Measurements from ENCODE around the gene PALLD. TPM values are rescaled to one million over a fixed set of nuclear protein-coding genes. Genes with fewer than 3 reads are reported as not detected.
"Not testable (repeated sequence)": the region's sequence is repeated elsewhere in the genome, so short reads cannot be mapped to it uniquely, and the experiment has no call there.

The PALLD gene
- total RNA-seq (2014; rRNA removed; shearing (Covaris generic)), result 44.1 and 47.8 TPM in 2 replicates
- polyA plus RNA-seq (2015; cell fraction: cytosol; rRNA removed), result 37.6 and 51.8 TPM in 2 replicates
- 30.5 and 35.9 TPM in 2 replicates for polyA plus RNA-seq (2015; cell fraction: nucleus; rRNA removed)

DNA sequence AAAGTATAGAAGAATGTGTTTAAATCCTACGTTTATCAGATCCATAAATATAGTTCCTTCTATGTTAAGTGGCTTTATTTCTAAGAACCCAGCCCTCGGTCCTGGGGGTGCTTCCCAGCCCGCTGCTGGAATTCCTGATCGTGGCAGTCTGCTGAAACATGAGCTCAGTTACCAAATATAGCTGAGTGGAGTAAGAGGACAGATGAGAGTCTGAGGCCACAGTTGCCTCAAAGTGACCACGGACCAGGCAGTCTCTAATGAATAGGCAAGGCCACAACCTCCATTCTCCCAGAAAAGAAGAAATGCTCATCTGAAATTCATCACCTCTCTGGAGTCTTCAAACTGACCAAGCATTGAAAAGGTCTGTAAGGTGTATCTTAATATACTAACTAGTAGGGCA is at the start of gene PALLD:
PALLD (plus strand) TSS at position 219 of the 400 bp plus-strand sequence.
- peak; percentile 51 for DNase-seq (ENCODE audit: low read depth)

DNA sequence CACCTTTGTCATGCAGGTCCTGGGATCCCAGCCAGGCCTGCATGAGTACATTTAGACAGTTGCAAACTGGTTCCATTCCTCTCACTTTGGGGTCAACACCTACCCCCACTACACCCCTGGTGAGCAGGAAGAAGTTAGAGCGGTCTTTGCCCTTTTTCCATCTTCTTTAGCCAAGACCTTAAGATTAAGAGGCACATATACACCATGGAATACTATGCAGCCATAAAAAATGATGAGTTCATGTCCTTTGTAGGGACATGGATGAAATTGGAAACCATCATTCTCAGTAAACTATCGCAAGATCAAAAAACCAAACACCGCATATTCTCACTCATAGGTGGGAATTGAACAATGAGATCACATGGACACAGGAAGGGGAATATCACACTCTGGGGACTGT is 47.8 kb upstream of the PALLD start:
- not testable (repeated sequence) for DNase-seq (ENCODE audit: low read depth)

DNA sequence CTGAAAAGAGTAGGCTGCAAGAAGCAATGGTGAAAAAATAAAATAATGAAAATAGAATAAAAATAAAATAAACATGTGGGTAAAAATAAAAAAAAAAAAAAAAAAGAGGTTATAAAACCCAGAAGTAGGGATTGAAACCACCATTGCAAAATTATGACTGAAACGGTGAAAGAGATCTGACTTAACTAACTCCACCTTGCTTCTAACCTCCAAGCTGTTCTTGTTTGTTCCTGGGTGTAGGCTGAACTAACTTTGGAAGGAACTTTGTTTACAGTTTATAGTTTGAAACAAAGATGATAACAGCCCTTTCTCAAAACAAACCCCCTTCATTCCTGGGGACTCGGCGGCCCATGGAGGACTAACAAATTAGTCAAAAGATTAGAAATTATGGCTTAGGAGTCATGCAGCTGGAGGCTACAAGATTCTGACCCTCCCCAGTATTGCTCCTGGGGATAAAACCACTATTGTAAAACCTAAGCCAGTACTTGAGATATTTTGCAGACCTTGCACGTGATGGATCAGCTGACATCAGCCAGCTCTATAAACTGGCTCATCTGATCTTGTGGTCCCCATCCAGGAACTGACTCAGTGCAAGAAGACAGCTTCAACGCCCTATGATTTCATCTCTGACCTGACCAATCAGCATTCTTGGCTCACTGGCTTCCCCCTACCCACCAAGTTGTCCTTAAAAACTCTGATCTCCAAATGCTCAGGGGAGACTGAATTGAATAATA is 47.0 kb upstream of the PALLD start:
- DNase-seq (ENCODE audit: low read depth), result peak; percentile 93

DNA sequence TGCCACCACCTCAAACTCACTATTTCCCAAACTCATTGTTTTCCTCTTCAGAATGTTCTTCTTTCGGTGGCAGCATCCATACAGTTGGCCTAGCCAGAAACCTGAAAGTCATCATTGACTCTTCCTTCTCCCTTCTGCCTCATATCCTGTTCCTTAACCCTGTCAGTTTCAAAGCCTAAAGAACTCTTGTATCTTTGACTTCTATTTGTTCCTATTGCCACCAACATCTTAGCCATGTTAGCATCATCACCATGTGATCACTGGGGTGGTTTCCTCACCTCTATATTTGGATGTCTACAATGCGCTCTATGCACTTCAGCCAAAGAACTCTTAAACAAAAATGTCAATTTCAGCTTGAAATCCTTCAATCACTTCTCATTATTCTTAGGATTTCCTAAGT is 45.5 kb upstream of the PALLD start:
- peak; percentile 61 for DNase-seq (ENCODE audit: low read depth)

DNA sequence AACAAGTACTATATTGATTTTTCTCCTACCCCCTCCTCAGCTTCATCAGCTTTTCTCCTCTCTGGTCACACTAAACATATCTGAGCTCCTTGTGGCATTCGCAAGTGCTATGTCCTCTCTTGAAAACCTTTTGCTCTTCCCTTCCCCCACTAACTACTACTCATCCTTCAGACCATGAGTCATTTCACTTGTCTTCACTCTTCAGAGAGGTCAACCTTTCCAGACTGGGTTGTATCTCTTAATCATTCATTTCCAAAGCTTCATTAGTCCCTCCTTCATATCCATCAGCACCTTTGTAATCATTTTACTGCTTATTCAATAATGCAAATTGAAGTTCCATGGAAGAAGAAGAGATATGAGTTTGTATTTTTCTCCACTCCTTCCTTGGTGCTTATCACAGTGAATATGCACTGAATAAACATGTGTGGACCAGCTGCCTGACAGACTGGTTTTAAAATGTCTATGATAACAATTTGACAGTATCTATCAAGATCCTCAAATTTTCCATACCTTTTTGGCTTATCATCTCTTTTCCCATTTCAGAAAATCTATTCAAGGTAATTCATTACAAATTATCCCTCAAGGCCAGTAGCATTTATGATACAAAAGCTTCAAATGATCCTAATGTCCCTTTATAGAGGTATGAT is 45.0 kb upstream of the PALLD start:
- DNase-seq (ENCODE audit: low read depth), result peak; percentile 90

DNA sequence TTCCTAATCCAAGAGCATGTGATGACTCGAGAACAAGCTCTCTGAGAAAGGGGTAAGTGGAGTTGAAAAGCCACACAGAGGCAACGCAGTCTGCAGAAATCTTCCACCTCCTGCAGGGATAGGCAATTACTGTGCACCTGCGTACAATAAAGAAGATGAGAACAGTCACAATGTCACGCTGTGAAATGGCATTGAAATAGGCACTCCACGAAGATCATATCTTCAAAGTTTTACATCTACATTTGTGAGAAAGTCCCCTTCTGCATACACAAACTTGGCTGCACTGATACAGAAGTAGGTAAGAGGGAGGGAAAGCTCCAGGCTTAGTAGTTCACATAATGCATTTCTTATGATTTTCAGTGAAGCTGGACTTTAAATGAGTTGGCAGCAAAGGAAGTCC is 43.7 kb upstream of the PALLD start:
- DNase-seq (ENCODE audit: low read depth), result no peak

DNA sequence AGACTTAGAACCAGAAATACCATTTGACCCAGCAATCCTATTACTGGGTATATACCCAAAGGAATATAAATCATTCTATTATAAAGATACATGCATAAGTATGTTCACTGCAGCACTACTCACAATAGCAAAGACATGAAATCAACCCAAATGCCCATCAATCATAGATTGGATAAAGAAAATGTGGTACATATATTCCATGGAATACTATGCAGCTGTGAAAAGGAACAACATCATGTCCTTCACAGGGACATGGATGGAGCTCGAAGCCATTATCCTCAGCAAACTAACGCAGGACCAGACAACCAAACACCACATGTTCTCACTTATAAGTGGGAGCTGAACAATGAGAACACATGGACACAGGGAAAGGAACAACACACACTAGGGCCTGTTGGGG is 38.6 kb upstream of the PALLD start:
- DNase-seq (ENCODE audit: low read depth), result not testable (repeated sequence)

DNA sequence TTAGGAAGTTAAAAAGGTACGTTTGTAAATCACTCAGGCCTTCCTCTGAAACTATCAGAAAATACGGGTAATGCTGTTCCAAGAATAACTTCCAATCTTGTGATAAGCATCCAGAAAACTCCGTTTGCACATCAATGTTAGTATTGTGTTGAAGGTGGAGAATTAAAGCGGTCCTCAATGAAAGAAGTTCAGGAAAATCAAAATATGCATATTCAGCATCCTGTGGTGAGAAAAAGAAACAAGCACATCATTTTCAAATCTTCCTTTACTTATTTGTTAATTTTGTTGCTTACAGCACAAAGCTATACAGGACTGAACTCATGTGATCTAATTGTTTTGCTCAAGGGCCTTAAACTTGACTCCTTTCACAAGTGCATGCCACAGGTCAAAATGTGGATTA is 35.0 kb upstream of the PALLD start:
- DNase-seq (ENCODE audit: low read depth), result no peak

DNA sequence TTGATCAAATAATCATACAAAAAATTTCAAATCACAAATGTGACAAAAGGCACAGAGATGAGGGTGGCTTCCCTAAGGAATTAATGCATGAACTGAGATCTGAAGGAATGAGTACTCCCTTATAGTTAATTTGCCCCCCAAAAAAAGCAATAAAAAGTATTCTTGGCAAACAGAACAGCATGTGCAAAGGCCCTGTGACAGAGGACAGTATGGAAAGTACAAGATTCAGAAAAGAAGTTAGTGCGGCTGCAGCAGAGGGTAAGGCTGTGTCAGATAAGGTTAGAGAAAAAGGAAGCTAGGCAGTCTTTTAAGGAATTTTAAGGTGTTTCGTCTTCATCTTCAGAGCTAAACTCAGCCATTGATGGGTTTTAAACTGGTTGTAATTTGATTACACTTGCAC is 23.9 kb upstream of the PALLD start:
- no peak for DNase-seq (ENCODE audit: low read depth)

DNA sequence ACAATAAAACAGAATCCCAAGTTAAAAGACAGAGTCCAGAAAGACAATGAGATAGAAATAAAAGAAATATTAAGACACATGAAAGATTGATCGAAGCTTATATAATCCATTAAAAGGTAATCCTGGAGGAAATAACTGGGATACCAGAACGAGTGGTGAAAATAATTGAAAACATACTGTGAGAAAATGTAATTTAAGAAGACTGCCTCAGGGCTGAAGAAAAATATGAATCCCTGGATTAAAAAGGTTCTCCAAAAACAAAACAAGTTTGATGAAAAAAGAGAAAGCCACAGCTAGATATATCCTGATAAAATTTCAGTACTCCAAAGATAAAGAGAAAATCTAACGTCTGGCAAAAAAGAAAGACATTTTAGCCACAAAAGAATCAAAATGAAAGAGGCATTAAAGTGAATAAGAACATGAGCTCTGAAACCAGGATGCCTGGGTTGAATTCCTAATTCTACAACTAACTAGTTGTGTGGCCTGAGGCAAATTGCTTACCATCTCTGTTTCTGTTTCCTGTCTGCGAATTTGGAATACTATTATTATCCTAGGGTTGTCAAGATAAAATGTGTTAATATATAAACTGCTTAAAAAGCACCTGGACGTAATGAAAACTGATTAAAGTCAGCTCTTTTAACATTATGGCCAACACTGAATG is 22.1 kb upstream of the PALLD start:
- DNase-seq (ENCODE audit: low read depth), result no peak

DNA sequence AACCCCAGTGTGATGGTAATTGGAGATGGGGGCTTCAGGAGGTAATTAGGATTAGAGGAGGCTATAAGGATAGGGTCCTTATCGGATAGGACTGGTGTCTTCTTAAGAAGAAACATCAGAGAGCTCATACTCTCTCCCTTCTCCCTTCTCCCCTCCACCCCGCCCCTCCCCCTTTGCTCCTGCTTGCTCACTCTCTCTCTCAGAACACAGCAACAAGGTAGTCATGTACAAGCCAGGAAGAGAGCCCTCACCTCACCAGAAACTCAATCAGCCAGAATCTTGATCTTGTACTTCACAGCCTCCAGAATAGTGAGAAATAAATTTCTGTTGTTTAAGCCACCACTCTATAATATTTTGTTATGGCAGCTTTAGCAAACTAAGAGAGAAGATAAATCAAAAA is 21.1 kb upstream of the PALLD start:
- DNase-seq (ENCODE audit: low read depth), result peak; percentile 10

DNA sequence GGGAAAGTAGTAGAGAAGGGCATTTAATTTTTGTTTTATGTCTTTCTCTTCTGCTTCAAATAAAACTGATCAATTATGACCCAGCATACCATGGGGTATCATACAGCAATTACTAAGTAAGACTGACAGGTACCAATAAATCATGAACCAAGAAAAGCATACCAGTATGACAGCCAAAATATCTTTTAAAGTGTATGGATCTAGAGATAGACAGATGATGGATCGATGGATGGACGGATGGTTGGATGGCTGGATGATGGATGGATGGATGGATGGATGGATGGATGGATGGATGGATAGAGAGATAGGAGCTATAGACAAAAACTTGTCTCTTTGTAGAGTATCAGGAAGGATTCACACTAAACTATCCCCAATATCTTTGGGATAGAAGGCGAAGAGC is 18.0 kb upstream of the PALLD start:
- DNase-seq (ENCODE audit: low read depth), result no peak

DNA sequence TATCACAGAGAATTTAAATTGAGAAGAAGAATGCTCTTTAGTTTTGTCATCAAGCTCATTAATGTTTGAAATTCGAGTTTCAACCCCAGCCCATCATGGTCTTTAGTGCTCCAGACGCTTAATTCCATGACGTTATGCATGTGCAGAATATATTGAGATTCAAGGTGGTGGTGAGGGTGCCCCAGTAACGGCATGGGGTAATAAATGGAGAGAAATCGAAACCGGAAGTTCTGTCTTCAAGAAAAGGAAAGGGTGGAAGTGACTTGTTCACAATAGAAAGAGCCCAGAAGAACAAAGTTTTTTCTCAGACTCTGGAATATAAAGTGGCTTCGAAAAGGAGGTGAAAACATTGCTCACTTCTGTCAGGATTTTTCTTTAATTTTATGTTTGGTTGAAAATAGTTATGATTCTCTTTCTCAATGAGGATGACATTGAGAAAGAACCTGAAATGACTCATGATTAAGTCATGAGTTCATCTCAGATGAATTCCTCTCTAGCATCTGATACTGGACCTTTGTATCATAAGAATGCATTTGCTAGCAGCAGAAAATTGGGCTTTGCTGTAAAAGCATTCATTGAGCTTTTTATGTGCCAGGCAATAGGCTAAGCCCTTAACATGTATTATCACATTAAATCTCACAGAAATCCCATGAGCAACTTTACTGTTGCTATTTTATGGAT is 15.8 kb upstream of the PALLD start:
- peak; percentile 87 for DNase-seq (ENCODE audit: low read depth)

DNA sequence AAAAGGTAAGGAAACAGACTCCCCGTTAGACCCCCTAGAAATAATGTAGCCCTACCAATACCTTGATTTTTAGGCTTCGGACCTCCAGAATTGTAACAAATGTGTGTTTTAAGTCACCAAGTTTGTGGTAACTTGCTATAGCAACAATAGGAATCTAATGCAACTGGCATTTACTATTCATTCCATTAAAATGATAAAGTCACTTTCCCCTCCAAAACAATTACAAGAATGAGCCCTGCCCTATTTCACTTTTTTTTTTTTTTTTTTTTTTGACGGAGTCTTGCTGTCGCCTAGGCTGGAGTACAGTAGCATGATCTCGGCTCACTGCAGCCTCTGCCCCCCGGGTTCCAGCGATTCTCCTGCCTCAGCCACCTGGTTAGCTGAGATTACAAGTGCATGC is 13.0 kb upstream of the PALLD start:
- DNase-seq (ENCODE audit: low read depth), result no peak

DNA sequence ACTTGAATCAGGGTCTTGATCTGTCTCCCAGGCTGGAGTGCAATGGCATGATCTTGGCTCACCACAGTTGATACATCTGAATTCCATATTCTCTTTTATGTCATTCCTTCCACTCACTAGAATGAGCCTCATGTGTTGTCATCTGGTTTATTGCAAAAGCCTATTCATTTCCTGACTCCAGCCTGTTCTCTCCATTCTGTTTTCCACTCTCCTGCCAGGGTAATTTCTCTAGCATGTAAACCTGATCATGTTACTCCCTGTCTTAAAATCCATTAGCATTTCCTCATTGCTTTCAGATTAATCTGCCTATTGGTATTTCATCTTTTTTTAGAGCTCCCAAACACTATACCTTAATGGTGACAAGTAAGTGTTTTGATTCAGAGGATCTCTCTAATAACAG is 12.2 kb upstream of the PALLD start:
- peak; percentile 64 for DNase-seq (ENCODE audit: low read depth)

DNA sequence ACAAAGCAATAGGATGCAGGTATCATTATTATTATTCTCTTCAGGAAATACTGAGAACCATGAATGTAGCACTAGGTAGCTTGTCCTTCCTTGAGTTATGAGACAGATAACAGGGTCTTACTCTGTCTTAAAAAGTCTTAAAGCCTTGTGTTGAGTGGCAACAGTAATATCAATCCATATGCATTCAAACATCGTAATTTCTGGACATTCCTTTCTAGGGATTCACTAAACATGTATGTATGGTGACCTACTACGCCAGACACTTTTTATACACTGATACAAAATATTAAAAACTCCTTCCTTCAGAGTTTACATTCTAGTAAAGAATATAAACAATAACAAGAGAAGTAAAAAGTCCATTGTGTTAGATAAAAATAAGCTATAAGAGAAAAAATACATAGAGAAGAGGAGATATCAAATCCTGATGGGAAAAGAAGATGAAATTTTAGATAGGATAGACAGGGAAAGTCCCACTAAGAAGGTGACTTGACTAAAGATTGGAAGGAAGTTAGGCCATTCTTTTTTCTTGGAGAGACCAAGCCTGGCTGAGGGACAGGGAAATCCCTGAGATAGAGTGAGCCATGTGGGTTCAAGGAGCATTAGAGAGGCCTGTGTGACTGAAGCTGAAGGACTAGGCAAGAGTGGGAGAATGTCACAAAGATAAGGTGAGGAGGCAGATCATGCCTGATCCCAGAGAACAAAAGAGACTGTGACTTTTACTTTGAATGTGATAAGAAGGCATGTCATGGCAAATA is 11.5 kb upstream of the PALLD start:
- DNase-seq (ENCODE audit: low read depth), result no peak

DNA sequence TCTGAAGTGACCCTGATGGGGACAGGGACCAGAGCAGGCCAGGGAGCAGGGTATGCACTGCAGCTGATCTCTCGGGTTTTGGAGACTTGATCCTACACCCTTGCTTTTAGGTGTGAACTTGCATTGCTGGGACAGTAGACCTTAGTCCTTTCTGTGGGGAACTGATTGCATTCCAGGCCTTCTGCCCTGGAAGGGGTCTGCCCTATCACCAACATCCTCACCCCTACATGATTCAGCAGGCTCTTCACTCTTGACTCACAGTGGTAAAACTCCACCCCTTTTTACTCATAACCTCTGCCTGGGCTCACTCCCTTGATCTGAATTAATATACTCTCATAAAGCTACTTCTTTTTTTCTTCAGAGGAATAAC is 10.0 kb upstream of the PALLD start:
- peak; percentile 93 for DNase-seq (ENCODE audit: low read depth)

DNA sequence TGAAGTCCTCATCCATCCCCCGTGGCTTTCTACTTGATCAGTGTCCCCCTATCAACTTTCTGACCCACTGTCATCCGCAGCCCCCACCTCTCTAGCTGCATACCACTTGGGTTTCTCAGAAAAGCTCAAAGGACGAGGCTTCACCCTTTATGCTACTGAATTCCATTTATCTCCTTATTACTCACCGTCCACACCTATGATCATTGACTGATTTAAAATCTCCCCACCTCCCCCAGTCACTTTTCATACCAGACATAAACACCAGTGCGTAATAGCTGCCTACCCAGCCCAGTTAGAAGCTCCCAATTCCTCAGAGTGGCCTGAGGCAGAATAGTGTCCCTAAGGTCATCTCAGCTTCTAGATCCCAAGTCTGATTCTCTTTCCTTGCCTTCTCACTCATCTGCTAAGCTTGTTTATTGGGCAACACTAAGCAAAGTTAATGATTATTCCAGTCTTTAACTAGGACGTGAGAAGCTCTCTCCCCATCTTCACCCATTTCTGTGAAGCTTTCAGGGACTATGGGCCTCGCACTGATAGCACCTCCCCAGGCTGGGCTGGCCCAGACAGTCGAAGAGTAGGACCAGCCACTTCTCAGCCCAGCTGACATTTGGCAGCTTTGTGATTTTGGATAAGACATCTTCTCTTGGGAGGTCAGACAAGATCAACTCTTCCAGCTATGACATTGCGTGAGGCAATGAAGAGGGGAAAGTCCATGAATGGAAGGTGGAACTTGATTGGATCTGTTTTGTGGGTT is 9.4 kb upstream of the PALLD start:
- DNase-seq (ENCODE audit: low read depth), result no peak

DNA sequence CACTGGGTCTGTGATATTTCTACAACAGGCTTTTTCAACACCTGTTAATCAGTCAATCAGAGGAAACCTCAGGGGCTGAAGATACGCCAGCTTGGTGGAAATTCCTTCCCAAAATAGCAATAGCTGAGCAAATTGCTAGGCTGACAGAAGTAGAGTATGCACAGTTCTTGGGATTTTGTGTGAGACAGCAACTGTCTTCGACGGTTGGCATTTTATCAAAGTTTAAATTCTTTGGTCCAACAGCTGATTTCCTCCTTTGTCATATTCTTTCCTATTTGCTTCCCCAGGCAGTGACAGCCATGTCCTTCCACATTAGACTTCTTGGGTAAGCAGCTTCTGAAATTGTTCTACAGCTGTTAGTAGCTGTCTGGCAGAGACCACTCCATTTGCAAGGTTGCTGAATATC is 8.0 kb upstream of the PALLD start:
- no peak for DNase-seq (ENCODE audit: low read depth)

DNA sequence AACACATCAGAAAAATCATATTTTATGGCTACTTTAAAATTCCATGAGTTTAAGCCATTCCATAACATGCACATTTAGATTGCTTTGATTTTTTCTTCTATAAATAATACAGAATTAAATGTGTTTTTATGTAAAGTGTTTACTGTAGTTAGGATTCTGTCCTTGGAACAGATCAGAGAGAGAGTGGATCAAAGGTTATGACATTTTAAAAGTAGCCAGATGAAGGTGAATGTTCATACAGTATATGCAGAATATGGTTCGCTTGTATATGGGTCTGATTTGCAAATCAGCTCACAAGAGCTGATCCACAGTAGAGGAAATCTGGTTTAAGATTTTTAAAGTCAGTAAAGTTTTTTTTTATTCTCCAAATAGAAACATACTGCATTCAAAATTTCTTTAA is 7.2 kb upstream of the PALLD start:
- no peak for DNase-seq (ENCODE audit: low read depth)
